Calu3 (cell line): ENCODE measurements around the gene TSSK2. TPM values are rescaled to one million over a fixed set of nuclear protein-coding genes. Genes with fewer than 3 reads are reported as not detected.

ENCODE experiments used
- BruUV-seq: library from RNA; stranded (reverse); fragments of 400-500 nt; replicated peaks from 2 replicates; lab custom pipeline; 2021; lab: Mats Ljungman, UMichigan
- CTCF ChIA-PET: fragments of 300-600 bp; sonication (Branson Sonifier 250); formaldehyde crosslinking; loops from one replicate; lab custom pipeline; 2022; ENCODE audit warnings: antibody characterized with exemption; lab: Charles Lee
- DNase-seq: peaks from one replicate; pipeline ENCODE4 v3.0.0; 2022
- H3K27ac Mint-ChIP-seq: one replicate; pipeline ENCODE4 v1.8.0; 2022; ENCODE audit warnings: mixed read lengths; ENCODE audit not compliant: unreplicated experiment
- H3K27me3 Mint-ChIP-seq: one replicate; pipeline ENCODE4 v1.8.0; 2022; ENCODE audit warnings: mixed read lengths; ENCODE audit not compliant: unreplicated experiment
- H3K36me3 Mint-ChIP-seq: one replicate; pipeline ENCODE4 v1.8.0; 2022; ENCODE audit warnings: mild to moderate bottlenecking, moderate library complexity, mixed read lengths; ENCODE audit not compliant: insufficient read depth, unreplicated experiment
- H3K4me1 Mint-ChIP-seq: one replicate; pipeline ENCODE4 v1.8.0; 2022; ENCODE audit warnings: mild to moderate bottlenecking, low read depth, mixed read lengths; ENCODE audit not compliant: unreplicated experiment
- H3K4me3 Mint-ChIP-seq: one replicate; pipeline ENCODE4 v1.8.0; 2022; ENCODE audit warnings: mild to moderate bottlenecking, low read depth, moderate library complexity, mixed read lengths; ENCODE audit not compliant: unreplicated experiment
- H3K9me3 Mint-ChIP-seq: one replicate; pipeline ENCODE4 v1.8.0; 2022; ENCODE audit warnings: low read depth, mixed read lengths; ENCODE audit not compliant: unreplicated experiment
- intact Hi-C: fragments of 100-400 bp; cut with micrococcal nuclease; formaldehyde crosslinking; loops from one replicate; pipeline ENCODE4 v1.10.0; 2022; ENCODE audit not compliant: unreplicated experiment
- total RNA-seq: library from RNA; stranded (reverse); gene quantifications from 2 replicates; pipeline ENCODE4 v1.2.3, GENCODE V29; 2022
- TF ChIP-seq, protein P1 (sequence below): fragments of 200-600 bp; IDR thresholded peaks from one replicate; pipeline ENCODE4 v1.8.0; 2022; ENCODE audit warnings: antibody characterized with exemption; ENCODE audit not compliant: unreplicated experiment

Gene TSSK2
- total RNA-seq, 1 experiment from 2014 or later, result not detected

DNA sequence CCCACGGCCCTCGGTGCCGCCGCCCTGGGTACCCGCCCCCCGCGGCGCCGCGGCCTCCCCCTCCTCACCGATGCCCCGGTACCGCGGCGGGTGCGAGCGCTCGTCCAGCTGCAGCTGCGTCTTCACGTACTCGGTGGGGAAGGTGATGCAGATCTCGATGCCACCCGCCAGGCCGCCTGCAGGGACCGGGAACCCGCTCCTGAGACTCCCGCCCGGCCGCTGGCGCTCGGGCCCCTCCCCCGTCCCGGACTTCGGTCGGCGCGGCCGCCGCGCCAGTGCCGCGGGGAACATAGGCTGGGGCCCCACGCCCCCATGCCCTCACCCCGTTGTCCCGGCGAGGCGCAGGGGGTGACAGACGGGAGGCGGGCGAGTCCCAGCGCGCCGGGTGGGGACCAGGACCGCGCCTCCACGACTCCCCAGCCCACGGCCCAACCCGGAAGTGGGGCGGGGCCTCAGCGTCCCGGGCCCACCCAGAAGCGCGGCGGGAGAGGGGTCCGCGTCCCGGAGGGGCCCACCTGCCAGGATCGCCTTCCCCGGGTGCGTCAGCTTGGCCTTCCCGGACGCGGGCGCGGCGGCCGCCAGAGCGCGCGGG is 47.1 kb downstream of the TSSK2 start:
- H3K27me3 Mint-ChIP-seq, result peaks cover 1% of the 10 kb centered on the region
- intact Hi-C loops, result no loop called here
- DNase-seq, result peak; percentile 64
- CTCF ChIA-PET, result interaction anchor here (0.5 to 1.8 kb wide), 7 partner anchors 9 to 452 kb away, joined by 3 to 7 read pairs (median 5); partner anchors contain the start of gene C22orf39
- H3K36me3 Mint-ChIP-seq, result peaks cover 52% of the 10 kb centered on the region
- H3K4me3 Mint-ChIP-seq, result peak overlapping the region; percentile 76
- H3K27ac Mint-ChIP-seq, result no peak overlapping the region
- peaks cover 11% of the 10 kb centered on the region for H3K4me1 Mint-ChIP-seq
- TF ChIP-seq, protein P1, sequence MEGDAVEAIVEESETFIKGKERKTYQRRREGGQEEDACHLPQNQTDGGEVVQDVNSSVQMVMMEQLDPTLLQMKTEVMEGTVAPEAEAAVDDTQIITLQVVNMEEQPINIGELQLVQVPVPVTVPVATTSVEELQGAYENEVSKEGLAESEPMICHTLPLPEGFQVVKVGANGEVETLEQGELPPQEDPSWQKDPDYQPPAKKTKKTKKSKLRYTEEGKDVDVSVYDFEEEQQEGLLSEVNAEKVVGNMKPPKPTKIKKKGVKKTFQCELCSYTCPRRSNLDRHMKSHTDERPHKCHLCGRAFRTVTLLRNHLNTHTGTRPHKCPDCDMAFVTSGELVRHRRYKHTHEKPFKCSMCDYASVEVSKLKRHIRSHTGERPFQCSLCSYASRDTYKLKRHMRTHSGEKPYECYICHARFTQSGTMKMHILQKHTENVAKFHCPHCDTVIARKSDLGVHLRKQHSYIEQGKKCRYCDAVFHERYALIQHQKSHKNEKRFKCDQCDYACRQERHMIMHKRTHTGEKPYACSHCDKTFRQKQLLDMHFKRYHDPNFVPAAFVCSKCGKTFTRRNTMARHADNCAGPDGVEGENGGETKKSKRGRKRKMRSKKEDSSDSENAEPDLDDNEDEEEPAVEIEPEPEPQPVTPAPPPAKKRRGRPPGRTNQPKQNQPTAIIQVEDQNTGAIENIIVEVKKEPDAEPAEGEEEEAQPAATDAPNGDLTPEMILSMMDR, result no peak
- no peaks in the 10 kb centered on the region for H3K9me3 Mint-ChIP-seq
- BruUV-seq, result no TSS peak

DNA sequence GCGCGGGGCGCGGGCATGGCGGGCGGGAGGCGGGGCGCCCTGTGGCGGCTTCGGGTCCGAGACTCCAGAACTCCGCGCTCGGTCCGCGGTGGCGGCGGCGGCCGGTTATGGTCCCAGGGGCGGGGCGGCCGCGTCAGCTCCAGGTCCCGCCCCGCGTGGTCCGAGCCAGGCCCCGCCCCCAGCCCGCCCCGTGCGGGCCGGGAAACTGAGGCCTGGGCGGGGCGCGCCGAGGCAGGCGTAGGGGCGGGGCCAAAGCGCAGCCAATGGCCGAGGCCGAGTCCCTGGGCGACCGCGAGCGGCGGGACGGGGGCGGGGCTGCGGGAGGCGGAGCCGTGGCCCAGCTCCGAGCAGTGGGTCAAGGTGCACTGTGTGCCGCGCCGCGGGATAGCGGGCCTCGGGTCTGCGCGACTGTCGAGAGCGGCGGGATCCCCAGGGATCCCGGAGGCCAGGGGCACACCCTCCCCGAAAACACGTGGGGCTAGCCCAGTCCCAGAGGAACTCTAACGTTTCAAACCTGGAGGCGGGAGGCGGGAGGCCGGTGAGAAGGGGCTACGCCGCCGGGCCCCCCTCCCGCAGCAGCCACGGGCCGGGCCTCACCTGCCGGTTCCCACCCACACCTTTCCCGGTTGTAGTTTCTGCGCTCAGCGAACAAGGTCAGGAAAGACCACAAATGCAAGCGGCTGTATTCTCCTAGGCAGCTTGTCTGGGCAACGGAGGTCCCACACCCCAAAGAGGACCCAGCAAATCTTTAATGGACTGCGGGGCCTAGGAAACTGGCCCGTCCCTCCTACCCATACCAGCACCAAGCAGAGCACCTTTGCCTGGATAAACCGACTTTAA is 47.8 kb downstream of the TSSK2 start, which contains the start of gene SLC25A1:
Gene SLC25A1 (minus strand): TSS at position 80 of the 840 bp plus-strand sequence. CDS start 63 bp downstream, at position 17.
- CTCF ChIA-PET, result interaction anchor here (0.5 to 1.8 kb wide), 9 partner anchors 8 to 451 kb away, joined by 3 to 7 read pairs (median 4); partner anchors contain the start of genes C22orf39 and ESS2
- Mint-ChIP-seq H3K4me3 (peak within 1 kb of the TSS; percentile 76), H3K27me3 (peaks cover 8% of the 10 kb centered on the region), H3K4me1 (peaks cover 5% of the 10 kb centered on the region), H3K27ac (peak within 1 kb of the TSS; percentile 70), H3K36me3 (peaks cover 47% of the 10 kb centered on the region), H3K9me3 (no peaks in the 10 kb centered on the region)
- peak; percentile 96 for DNase-seq
- intact Hi-C loops, result no loop called here
- TF ChIP-seq, protein P1, result no peak
- BruUV-seq, result no TSS peak

DNA sequence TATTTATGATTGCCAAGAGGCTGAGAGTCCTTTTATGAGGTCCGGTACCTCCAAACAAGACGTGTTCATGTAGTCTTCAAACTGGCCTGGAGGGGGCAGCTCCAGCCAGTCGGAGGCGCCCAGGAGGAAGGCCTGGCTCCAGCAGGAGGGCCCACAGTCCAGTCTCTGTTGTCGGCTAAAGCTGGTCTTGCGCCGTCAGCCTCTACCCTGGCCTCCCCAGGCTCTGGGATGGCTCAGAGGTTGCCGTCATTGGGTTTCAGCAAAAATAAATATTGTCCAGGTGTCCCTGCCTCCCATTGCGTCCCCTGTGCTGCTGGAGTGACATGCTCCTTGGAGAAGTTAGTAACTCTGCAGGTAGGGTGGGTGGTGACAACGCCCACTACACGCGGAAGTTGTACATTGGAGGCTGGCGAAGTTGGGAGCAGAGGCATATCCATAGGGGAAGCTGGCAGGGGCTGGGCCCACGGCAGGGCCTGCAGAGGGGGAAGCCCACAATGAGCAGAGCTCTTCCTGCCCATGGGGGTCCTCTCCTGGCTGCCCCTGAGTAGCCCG is 48.5 kb downstream of the TSSK2 start:
- TF ChIP-seq, protein P1, result peak; percentile 74
- Mint-ChIP-seq H3K9me3 (no peaks in the 10 kb centered on the region), H3K27me3 (peaks cover 13% of the 10 kb centered on the region), H3K36me3 (peaks cover 44% of the 10 kb centered on the region), H3K4me1 (peaks cover 7% of the 10 kb centered on the region), H3K4me3 (peak overlapping the region; percentile 76), H3K27ac (peak overlapping the region; percentile 70)
- CTCF ChIA-PET, result interaction anchor here (1.0 to 1.8 kb wide), 5 partner anchors 22 to 450 kb away, joined by 3 to 7 read pairs (median 5); partner anchors contain the start of genes C22orf39 and ESS2
- intact Hi-C loops, result no loop called here
- BruUV-seq, result no TSS peak
- DNase-seq, result peak; percentile 82

DNA sequence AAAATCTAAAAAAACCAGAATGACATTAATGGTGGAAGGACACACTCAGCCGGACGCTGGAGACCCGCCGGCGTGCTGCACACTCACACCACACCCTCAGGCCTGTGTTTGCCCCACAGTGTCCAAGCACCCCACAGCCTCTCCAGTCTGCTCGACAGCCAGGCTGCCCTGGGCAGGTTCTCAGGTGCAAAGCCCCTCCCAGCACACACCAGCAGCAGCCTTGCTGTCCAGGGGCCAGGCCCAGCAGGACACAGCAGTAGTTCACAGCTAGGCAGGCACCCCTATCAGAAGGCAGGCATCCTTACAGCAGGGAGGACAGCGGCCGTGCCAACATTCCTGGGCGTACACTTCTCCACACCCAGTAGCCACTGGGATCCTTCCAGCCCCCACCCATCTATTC is 49.1 kb downstream of the TSSK2 start:
- Mint-ChIP-seq H3K4me3 (no peak overlapping the region), H3K9me3 (no peaks in the 10 kb centered on the region), H3K27me3 (peaks cover 13% of the 10 kb centered on the region), H3K27ac (no peak overlapping the region), H3K36me3 (peaks cover 38% of the 10 kb centered on the region), H3K4me1 (peaks cover 13% of the 10 kb centered on the region)
- CTCF ChIA-PET, result interaction anchor here (1.0 to 1.3 kb wide), 2 partner anchors 22 to 36 kb away, joined by 3 to 4 read pairs; partner anchors contain the start of gene ESS2
- TF ChIP-seq, protein P1, result no peak
- BruUV-seq, result no TSS peak
- intact Hi-C loops, result no loop called here
- no peak for DNase-seq
